ENCODE data around the gene BRD7. TPM values are rescaled to one million over a fixed set of nuclear protein-coding genes. Genes with fewer than 3 reads are reported as not detected.
A peak's percentile ranks its signal among the peaks of the same experiment; 100 is the strongest.

The BRD7 gene
- polyA plus RNA-seq, 2 of the 4 experiments (the other 2 are of a cell fraction): 60.4 to 94.5 TPM

DNA sequence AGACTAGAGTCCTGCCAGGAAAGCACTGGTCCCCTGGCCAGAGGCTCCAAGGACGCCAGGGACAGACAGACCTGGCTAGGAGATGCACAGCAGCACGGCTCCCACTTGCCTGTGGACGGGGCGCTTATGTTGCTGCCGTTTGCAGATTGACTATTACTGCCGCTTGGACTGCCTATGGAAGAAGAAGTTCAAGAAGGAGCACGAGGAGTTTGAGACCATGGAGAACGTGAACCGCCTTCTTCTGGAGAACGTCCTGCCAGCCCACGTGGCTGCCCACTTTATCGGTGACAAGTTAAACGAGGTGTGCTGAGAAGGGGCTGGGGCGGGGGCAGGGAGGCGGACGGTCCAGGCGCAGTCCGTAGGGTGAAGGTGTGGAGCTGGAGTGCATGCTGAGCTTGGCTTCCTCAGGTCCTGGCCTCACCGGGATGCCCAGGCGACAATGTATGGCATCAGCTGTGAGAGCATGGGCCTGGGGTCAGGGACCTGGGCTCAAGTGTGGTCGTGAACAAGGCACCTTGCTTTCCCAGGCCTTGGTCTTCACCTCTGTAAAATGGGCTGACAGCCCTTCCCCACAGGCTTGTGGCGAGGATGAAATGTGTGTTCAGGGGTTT, 56.8 kb downstream of the BRD7 start:
- ChIA-PET CTCF (interaction anchor here (0.8 to 1.8 kb wide), 3 partner anchors 14 to 101 kb away, joined by 3 to 4 read pairs (median 3); no protein-coding TSS in a partner anchor), POLR2A (no interaction called here)
- Histone ChIP-seq H3K9me3 (no peaks in the 10 kb centered on the region), H3K4me1 (no peaks in the 10 kb centered on the region), H3K4me2 (no peak overlapping the region), H3K4me3 (no peak overlapping the region), H3K27ac (no peak overlapping the region)
- FAIRE-seq: no peak
- TF ChIP-seq ZNF302 (CRISPR knock-in tag; IDR thresholded peaks at IDR 0.05): no peak
- no peak for TF ChIP-seq CHD2 (IDR thresholded peaks at IDR 0.05; ENCODE audit: low read length, partially characterized antibody)
- TF ChIP-seq ESRRA (IDR thresholded peaks at IDR 0.05; ENCODE audit: borderline replicate concordance, low read length): no peak
- TF ChIP-seq MAZ (IDR thresholded peaks at IDR 0.05; ENCODE audit: borderline replicate concordance, low read depth, low read length): no peak
- TF ChIP-seq CBX8 (IDR thresholded peaks at IDR 0.05): no peak
- no peak for TF ChIP-seq EHF (CRISPR knock-in tag; IDR thresholded peaks at IDR 0.05)
- TF ChIP-seq, protein P1, sequence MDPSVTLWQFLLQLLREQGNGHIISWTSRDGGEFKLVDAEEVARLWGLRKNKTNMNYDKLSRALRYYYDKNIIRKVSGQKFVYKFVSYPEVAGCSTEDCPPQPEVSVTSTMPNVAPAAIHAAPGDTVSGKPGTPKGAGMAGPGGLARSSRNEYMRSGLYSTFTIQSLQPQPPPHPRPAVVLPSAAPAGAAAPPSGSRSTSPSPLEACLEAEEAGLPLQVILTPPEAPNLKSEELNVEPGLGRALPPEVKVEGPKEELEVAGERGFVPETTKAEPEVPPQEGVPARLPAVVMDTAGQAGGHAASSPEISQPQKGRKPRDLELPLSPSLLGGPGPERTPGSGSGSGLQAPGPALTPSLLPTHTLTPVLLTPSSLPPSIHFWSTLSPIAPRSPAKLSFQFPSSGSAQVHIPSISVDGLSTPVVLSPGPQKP (IDR thresholded peaks at IDR 0.05; ENCODE audit: low read depth, low read length): no peak
- TF ChIP-seq, protein P2, sequence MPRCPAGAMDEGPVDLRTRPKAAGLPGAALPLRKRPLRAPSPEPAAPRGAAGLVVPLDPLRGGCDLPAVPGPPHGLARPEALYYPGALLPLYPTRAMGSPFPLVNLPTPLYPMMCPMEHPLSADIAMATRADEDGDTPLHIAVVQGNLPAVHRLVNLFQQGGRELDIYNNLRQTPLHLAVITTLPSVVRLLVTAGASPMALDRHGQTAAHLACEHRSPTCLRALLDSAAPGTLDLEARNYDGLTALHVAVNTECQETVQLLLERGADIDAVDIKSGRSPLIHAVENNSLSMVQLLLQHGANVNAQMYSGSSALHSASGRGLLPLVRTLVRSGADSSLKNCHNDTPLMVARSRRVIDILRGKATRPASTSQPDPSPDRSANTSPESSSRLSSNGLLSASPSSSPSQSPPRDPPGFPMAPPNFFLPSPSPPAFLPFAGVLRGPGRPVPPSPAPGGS (IDR thresholded peaks at IDR 0.05): no peak
- TF ChIP-seq CBX2 (IDR thresholded peaks at IDR 0.05; ENCODE audit: borderline replicate concordance, low read depth): no peak
- no peak for TF ChIP-seq ZC3H11A (IDR thresholded peaks at IDR 0.05)
- no peak for TF ChIP-seq ZSCAN20 (CRISPR knock-in tag; IDR thresholded peaks at IDR 0.05)
- TF ChIP-seq KDM1A (IDR thresholded peaks at IDR 0.05; ENCODE audit: low read depth): no peak
- TF ChIP-seq RNF2 (IDR thresholded peaks at IDR 0.05; ENCODE audit: borderline replicate concordance, low read depth): no peak
- TF ChIP-seq FOSL2 (IDR thresholded peaks at IDR 0.05): no peak
- TF ChIP-seq FOSL2 (CRISPR knock-in tag; IDR thresholded peaks at IDR 0.05): no peak
- WGBS (ENCODE audit: missing lambda C conversion rate): 92% methylated on average over 22 of the region's 22 CpGs
- DNase-seq (ENCODE audit: low read depth in 1 of 2, low spot score in 1 of 2): no peak
- no peak for ATAC-seq

DNA sequence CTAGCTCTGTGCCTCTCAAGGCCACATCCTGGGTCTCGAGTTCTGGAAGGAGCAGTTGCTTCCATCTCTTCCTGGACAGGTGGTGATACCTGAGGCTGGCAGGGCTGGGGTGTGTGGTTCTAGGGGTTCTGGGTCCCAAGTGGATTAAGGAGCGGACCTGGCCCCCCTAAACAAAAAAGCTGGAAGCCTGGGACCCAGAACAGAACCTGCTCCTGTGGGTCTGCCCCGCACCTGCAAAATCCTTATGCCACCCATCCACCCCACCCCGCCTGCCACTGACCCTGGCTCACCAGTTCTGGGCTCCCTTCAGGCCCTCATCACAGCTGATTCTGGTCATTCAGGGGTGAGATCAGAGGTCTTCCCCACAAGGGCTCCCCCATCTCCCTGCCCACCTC, 57.7 kb downstream of the BRD7 start:
- Histone ChIP-seq H3K4me2 (no peak overlapping the region), H3K27ac (no peak overlapping the region), H3K4me1 (no peaks in the 10 kb centered on the region), H3K9me3 (no peaks in the 10 kb centered on the region), H3K4me3 (no peak overlapping the region)
- ChIA-PET CTCF (interaction anchor here (0.8 to 1.8 kb wide), 3 partner anchors 15 to 100 kb away, joined by 3 to 4 read pairs (median 3); no protein-coding TSS in a partner anchor), POLR2A (no interaction called here)
- WGBS (ENCODE audit: missing lambda C conversion rate): 95% methylated on average over 4 of the region's 4 CpGs
- TF ChIP-seq CEBPB (IDR thresholded peaks at IDR 0.05) (no peak), ZNF302 (CRISPR knock-in tag; IDR thresholded peaks at IDR 0.05) (no peak), TP53 (CRISPR knock-in tag; IDR thresholded peaks at IDR 0.05) (no peak), FOSB (CRISPR knock-in tag; IDR thresholded peaks at IDR 0.05) (no peak)
- TF ChIP-seq, protein P3, sequence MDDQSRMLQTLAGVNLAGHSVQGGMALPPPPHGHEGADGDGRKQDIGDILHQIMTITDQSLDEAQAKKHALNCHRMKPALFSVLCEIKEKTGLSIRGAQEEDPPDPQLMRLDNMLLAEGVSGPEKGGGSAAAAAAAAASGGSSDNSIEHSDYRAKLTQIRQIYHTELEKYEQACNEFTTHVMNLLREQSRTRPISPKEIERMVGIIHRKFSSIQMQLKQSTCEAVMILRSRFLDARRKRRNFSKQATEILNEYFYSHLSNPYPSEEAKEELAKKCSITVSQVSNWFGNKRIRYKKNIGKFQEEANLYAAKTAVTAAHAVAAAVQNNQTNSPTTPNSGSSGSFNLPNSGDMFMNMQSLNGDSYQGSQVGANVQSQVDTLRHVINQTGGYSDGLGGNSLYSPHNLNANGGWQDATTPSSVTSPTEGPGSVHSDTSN (IDR thresholded peaks at IDR 0.05): no peak
- TF ChIP-seq, protein P4, sequence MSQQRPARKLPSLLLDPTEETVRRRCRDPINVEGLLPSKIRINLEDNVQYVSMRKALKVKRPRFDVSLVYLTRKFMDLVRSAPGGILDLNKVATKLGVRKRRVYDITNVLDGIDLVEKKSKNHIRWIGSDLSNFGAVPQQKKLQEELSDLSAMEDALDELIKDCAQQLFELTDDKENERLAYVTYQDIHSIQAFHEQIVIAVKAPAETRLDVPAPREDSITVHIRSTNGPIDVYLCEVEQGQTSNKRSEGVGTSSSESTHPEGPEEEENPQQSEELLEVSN (IDR thresholded peaks at IDR 0.05; ENCODE audit: borderline replicate concordance, low read depth): no peak
- TF ChIP-seq, protein P5, sequence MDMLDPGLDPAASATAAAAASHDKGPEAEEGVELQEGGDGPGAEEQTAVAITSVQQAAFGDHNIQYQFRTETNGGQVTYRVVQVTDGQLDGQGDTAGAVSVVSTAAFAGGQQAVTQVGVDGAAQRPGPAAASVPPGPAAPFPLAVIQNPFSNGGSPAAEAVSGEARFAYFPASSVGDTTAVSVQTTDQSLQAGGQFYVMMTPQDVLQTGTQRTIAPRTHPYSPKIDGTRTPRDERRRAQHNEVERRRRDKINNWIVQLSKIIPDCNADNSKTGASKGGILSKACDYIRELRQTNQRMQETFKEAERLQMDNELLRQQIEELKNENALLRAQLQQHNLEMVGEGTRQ (IDR thresholded peaks at IDR 0.05): no peak
- FAIRE-seq (no peak), ATAC-seq (peak in 1 of 2 experiments; percentile 6; a peak in 2 of 6 replicates), DNase-seq (ENCODE audit: low read depth in 1 of 2, low spot score in 1 of 2) (no peak)

All from A549 (cell line).